GM12878 (cell line): ENCODE measurements around the gene CHN2. TPM values are rescaled to one million over a fixed set of nuclear protein-coding genes. Genes with fewer than 3 reads are reported as not detected.

Experiments used
- ATAC-seq: fragments of 200-7000 bp; cut with Tn5 transposase; 3 replicates; pipeline ENCODE4 v1.9.1; 2020; ENCODE audit warnings: mild to moderate bottlenecking, moderate library complexity
- BruUV-seq: library from RNA; stranded (reverse); fragments of 400-500 nt; replicated peaks from 2 replicates; lab custom pipeline; 2021; lab: Mats Ljungman, UMichigan
- CTCF ChIA-PET: fragments of 300-600 bp; sonication (Branson Sonifier 250); formaldehyde crosslinking; extraction: SDS; loops from one replicate; lab custom pipeline; 2021; ENCODE audit warnings: inconsistent platforms; lab: Yijun Ruan, JAX
- POLR2A ChIA-PET: fragments of 350-600 bp; formaldehyde crosslinking; extraction: SDS; loops from one replicate; lab custom pipeline; 2021; ENCODE audit warnings: inconsistent platforms; lab: Charles Lee
- RAD21 ChIA-PET: fragments of 300-600 bp; sonication (Branson Sonifier 250); formaldehyde crosslinking; loops from one replicate; lab custom pipeline; 2023; ENCODE audit warnings: antibody characterized with exemption; ENCODE audit not compliant: unreplicated experiment; lab: Charles Lee
- SMC1A ChIA-PET: fragments of 300-600 bp; sonication (Branson Sonifier 250); formaldehyde crosslinking; loops from one replicate; lab custom pipeline; 2023; ENCODE audit not compliant: unreplicated experiment, uncharacterized antibody; lab: Charles Lee
- DNase-seq: peaks from one replicate; pipeline ENCODE4 v3.0.0-alpha.2; 2011; ENCODE audit warnings: low read depth, low spot score
- FAIRE-seq: peaks from 3 replicates; lab custom pipeline; 2011; peaks lifted over from hg19 to GRCh38; lab: Jason Lieb, UNC
- H2AFZ ChIP-seq: 2 replicates; pipeline ENCODE4 v1.6.0; 2011; ENCODE audit warnings: low read depth, low read length, control low read depth; ENCODE audit not compliant: control insufficient read depth
- H3K27ac ChIP-seq: 2 replicates; pipeline ENCODE4 v1.5.1; 2011; ENCODE audit warnings: control low read depth; ENCODE audit not compliant: control insufficient read depth, insufficient read depth
- H3K27me3 ChIP-seq, 2 experiments: replicated peaks in 1 of 2; 2 replicates each; pipeline versions ENCODE4 v1.6.0 to v1.6.1; 2011; ENCODE audit warnings: low read length in 1 of 2; ENCODE audit not compliant: control insufficient read depth in 2 of 2, insufficient read depth in 2 of 2
- H3K36me3 ChIP-seq, 2 experiments: 2 replicates each; pipeline ENCODE4 v1.5.1; 2011; ENCODE audit warnings: low read length in 1 of 2; ENCODE audit not compliant: control insufficient read depth in 2 of 2, insufficient read depth in 2 of 2
- H3K4me1 ChIP-seq: 2 replicates; pipeline ENCODE4 v1.6.1; 2011; ENCODE audit warnings: mild to moderate bottlenecking, low read length, moderate library complexity, mixed read lengths; ENCODE audit not compliant: control insufficient read depth, insufficient read depth
- H3K4me2 ChIP-seq: 2 replicates; pipeline ENCODE4 v1.6.0; 2011; ENCODE audit warnings: control low read depth; ENCODE audit not compliant: control insufficient read depth, insufficient read depth
- H3K4me3 ChIP-seq: fragments of 200-600 bp; sonication (generic); 2 replicates; pipeline ENCODE4 v1.5.1; 2016
- H3K79me2 ChIP-seq: 2 replicates; pipeline ENCODE4 v1.6.0; 2011; ENCODE audit warnings: low read length; ENCODE audit not compliant: control insufficient read depth, insufficient read depth
- H3K9ac ChIP-seq: 2 replicates; pipeline ENCODE4 v1.8.0; 2011; ENCODE audit warnings: low read length, control low read depth, mixed read lengths; ENCODE audit not compliant: control insufficient read depth, insufficient read depth
- H3K9me3 ChIP-seq: replicated peaks from 3 replicates; pipeline ENCODE4 v1.5.1; 2011; ENCODE audit warnings: mild to moderate bottlenecking, low read length; ENCODE audit not compliant: control insufficient read depth, insufficient read depth
- H4K20me1 ChIP-seq: 2 replicates; pipeline ENCODE4 v1.6.0; 2011; ENCODE audit not compliant: control insufficient read depth, insufficient read depth
- ASH2L ChIP-seq: fragments of 300-600, 200-600 bp; sonication (generic); IDR thresholded peaks from 2 replicates; pipeline ENCODE4 v1.6.1; 2017; ENCODE audit warnings: low read depth, mild to moderate bottlenecking, borderline replicate concordance
- BCL11A ChIP-seq: IDR thresholded peaks from 2 replicates; pipeline ENCODE4 v1.6.1; 2011; ENCODE audit warnings: low read depth, low read length
- HDGF ChIP-seq: fragments of 450-650 bp; IDR thresholded peaks from 2 replicates; pipeline ENCODE4 v1.6.1; 2016; ENCODE audit warnings: antibody characterized with exemption
- JUNB ChIP-seq: IDR thresholded peaks from 2 replicates; pipeline ENCODE4 v1.6.1; 2016; ENCODE audit warnings: antibody characterized with exemption, mild to moderate bottlenecking
- MEF2B ChIP-seq: fragments of 450-650 bp; IDR thresholded peaks from 2 replicates; pipeline ENCODE4 v1.6.1; 2018; ENCODE audit warnings: mild to moderate bottlenecking, moderate library complexity; ENCODE audit not compliant: partially characterized antibody, poor library complexity, severe bottlenecking
- RAD51 ChIP-seq: fragments of 450-650 bp; IDR thresholded peaks from 2 replicates; pipeline ENCODE4 v1.6.1; 2016; ENCODE audit warnings: moderate library complexity, mild to moderate bottlenecking, inconsistent platforms
- RBBP5 ChIP-seq: fragments of 200-600 bp; sonication (generic); conservative IDR thresholded peaks from 2 replicates; pipeline ENCODE4 v1.6.1; 2016
- TCF12 ChIP-seq: IDR thresholded peaks from 2 replicates; pipeline ENCODE4 v1.6.1; 2011; ENCODE audit warnings: low read depth, mild to moderate bottlenecking, low read length
- TCF3 ChIP-seq: IDR thresholded peaks from 2 replicates; pipeline ENCODE4 v1.6.1; 2012; ENCODE audit warnings: low read depth, mild to moderate bottlenecking, low read length, borderline replicate concordance; ENCODE audit not compliant: insufficient read depth
- YBX1 ChIP-seq: fragments of 450-650 bp; IDR thresholded peaks from 2 replicates; pipeline ENCODE4 v1.6.1; 2016; ENCODE audit warnings: antibody characterized with exemption
- WGBS: methylation state at CpG from one replicate; pipeline ENCODE4 v1.1.6; 2016; ENCODE audit warnings: low lambda C conversion rate; ENCODE audit not compliant: insufficient replicate concordance, insufficient coverage; ENCODE audit errors: missing lambda C conversion rate; 5-methylcytosine and 5-hydroxymethylcytosine counted together
- in situ Hi-C: fragments of 300-500 bp; cut with MboI; formaldehyde crosslinking; loops from 9 replicates; pipeline ENCODE4 v1.14.3; 2018; ENCODE audit warnings: mixed read lengths
- intact Hi-C: fragments of 100-400 bp; cut with micrococcal nuclease; formaldehyde crosslinking; loops from one replicate; pipeline ENCODE4 v1.14.2; 2022; ENCODE audit not compliant: unreplicated experiment
- polyA plus RNA-seq, 11 experiments: library from polyadenylated mRNA; depleted of rRNA in 4 of 11; unstranded in 6 of 11; stranded (reverse) in 5 of 11; fragments of >200 nt; fragmentation: Nextera tagmentation in 4 of 11; fragmentation: Illumina TruSeq in 1 of 11; extraction: Ambion mirVana in 4 of 11; extraction: Trizol in 1 of 11; gene quantifications; 1 replicate in 1 of 11; 2 replicates in 10 of 11; pipeline versions ENCODE4 v1.2.1 to v1.2.3, GENCODE V29; 2011 to 2016; ENCODE audit warnings: inconsistent platforms in 2 of 11, missing spikeins in 2 of 11, low read depth in 1 of 11
- total RNA-seq, 4 experiments: library from RNA; depleted of rRNA in 3 of 4; stranded (reverse); fragments of >200 nt in 3 of 4; fragmentation: Illumina TruSeq in 1 of 4; extraction: Trizol in 1 of 4; gene quantifications; 2 replicates each; pipeline versions ENCODE4 v1.2.1 to v1.2.3, GENCODE V29; 2013 to 2021
- TF ChIP-seq, protein P1 (sequence below): fragments of 450-650 bp; formaldehyde crosslinking; IDR thresholded peaks from 2 replicates; pipeline ENCODE4 v1.4.0; 2022; ENCODE audit warnings: mild to moderate bottlenecking, moderate library complexity

CHN2 gene
- total and polyA plus RNA-seq, 10 of the 15 experiments (the other 5 are each of a cell fraction or from before 2014, with no cell fraction given), result 0.11 to 3.8 (median 0.37) TPM; not detected in 2

- Histone ChIP-seq H2AFZ (no peak overlapping the region), H3K4me3 (no peak overlapping the region), H4K20me1 (no peaks in the 10 kb centered on the region), H3K4me2 (no peak overlapping the region), H3K27ac (no peak overlapping the region), H3K9ac (no peak overlapping the region), H3K4me1 (no peaks in the 10 kb centered on the region), H3K27me3 (no peaks in the 10 kb centered on the region; a peak in 1 of 4 replicates), H3K79me2 (no peaks in the 10 kb centered on the region), H3K9me3 (no peaks in the 10 kb centered on the region), H3K36me3 (no peaks in the 10 kb centered on the region)
- in situ Hi-C loops (no loop called here), intact Hi-C loops (no loop called here)
- 57% methylated on average over 4 of the region's 4 CpGs for WGBS
- ChIA-PET CTCF (no interaction called here), RAD21 (no interaction called here), POLR2A (no interaction called here), SMC1A (no interaction called here)
- no peak for TF ChIP-seq RBBP5
- TF ChIP-seq, protein P1, sequence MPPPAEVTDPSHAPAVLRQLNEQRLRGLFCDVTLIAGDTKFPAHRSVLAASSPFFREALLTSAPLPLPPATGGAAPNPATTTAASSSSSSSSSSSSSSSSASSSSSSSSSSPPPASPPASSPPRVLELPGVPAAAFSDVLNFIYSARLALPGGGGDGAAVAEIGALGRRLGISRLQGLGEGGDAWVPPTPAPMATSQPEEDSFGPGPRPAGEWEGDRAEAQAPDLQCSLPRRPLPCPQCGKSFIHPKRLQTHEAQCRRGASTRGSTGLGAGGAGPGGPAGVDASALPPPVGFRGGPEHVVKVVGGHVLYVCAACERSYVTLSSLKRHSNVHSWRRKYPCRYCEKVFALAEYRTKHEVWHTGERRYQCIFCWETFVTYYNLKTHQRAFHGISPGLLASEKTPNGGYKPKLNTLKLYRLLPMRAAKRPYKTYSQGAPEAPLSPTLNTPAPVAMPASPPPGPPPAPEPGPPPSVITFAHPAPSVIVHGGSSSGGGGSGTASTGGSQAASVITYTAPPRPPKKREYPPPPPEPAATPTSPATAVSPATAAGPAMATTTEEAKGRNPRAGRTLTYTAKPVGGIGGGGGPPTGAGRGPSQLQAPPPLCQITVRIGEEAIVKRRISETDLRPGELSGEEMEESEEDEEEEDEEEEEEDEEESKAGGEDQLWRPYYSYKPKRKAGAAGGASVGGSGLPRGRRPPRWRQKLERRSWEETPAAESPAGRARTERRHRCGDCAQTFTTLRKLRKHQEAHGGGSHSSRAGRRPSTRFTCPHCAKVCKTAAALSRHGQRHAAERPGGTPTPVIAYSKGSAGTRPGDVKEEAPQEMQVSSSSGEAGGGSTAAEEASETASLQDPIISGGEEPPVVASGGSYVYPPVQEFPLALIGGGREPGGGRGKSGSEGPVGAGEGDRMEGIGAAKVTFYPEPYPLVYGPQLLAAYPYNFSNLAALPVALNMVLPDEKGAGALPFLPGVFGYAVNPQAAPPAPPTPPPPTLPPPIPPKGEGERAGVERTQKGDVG (CRISPR knock-in tag), result no peak
- no TSS peak for BruUV-seq
- DNase-seq (no peak), FAIRE-seq (no peak), ATAC-seq (no peak)
Observed at GRCh38 chr7:29461996-29462395, 267.4 kb downstream of the CHN2 start.

DNA sequence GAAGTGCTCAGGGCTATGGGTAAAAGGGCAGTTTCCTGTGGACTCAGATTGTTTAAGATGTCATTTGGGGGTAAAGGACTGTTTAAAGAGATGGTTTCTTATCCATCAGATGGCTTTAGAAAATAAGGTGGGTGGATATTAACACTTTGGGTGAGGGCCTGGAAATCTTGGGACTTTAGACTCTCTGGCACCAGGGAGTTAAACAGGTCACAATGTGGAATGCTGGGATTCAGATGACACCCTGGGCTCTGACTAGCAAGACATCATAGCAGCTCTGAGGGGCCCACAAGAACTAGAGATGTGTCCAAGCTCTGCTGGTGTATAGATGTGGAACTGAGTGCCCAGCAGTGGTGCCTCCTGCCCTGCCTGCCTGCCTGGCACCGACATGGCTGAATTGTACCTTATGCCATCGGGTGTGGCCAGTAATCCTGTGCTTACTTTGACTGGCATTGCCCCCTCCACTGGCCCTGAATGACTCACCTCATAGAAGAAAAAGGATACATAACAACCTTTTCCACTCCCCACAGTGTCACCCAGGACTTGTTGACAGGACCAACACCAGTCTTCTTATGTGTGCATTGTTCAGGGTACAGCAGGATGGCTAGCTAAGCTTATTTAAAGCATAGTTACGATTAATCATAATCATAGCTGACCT lies 269.1 kb downstream of the CHN2 start:
- FAIRE-seq (no peak), ATAC-seq (no peak), DNase-seq (no peak)
- Histone ChIP-seq H3K4me2 (no peak overlapping the region), H4K20me1 (no peaks in the 10 kb centered on the region), H3K27me3 (no peaks in the 10 kb centered on the region; a peak in 1 of 4 replicates), H3K4me1 (no peaks in the 10 kb centered on the region), H3K9me3 (no peaks in the 10 kb centered on the region), H3K79me2 (no peaks in the 10 kb centered on the region), H3K27ac (no peak overlapping the region), H2AFZ (no peak overlapping the region), H3K9ac (no peak overlapping the region), H3K4me3 (no peak overlapping the region), H3K36me3 (no peaks in the 10 kb centered on the region)
- ChIA-PET POLR2A (no interaction called here), CTCF (no interaction called here), SMC1A (interaction anchor here (1.0 kb wide), 1 partner anchor 11 kb away, joined by 3 read pairs; no protein-coding TSS in a partner anchor), RAD21 (no interaction called here)
- TF ChIP-seq RAD51 (no peak), BCL11A (no peak), YBX1 (no peak), JUNB (no peak), TCF12 (no peak), HDGF (no peak), ASH2L (no peak), MEF2B (no peak), TCF3 (no peak)
- TF ChIP-seq, protein P1 (CRISPR knock-in tag), result no peak
- 7% methylated on average over 3 of the region's 3 CpGs for whole genome bisulfite sequencing
- no TSS peak for BruUV-seq
- intact Hi-C loops, result no loop called here
- in situ Hi-C loops, result no loop called here
